GM21526 (cell line): ENCODE data around the gene STK25.
A peak's percentile ranks its signal among the peaks of the same experiment; 100 is the strongest.

Experiments used
- ATAC-seq: cut with Tn5 transposase; IDR thresholded peaks from one replicate; pipeline ENCODE4 v1.9.1; 2021; ENCODE audit warnings: moderate library complexity; ENCODE audit not compliant: unreplicated experiment, low FRiP score

Gene STK25

GRCh38 chr2:241508240-241509154 lies at the start of gene STK25:
Gene STK25, minus strand, starts transcription at chr2:241508584. Its CDS starts 549 bp downstream, at chr2:241508035.
- ATAC-seq = peak; percentile 88

DNA sequence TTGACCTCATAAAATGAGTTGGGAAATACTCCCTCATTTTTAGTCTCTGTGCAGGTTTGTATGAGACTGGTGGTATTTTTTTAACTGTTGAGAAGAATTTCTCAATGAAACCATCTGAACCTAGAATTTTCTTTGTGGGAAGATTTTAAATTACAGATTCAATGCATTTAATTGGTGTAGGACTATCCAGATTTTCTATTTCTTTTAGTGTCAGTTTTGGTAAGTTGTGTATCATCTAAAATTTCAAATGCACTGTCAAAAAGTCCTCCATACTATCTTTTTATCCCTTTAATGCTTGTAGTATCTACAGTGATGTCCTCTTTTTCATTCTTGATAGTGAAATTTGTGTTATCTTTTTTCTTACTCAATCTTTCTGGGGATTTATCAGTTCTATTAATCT lies 48.4 kb upstream of the STK25 start:
- ATAC-seq = no peak

GRCh38 chr2:241555711-241556110 lies 47.3 kb upstream of the STK25 start:
- no peak for ATAC-seq

DNA sequence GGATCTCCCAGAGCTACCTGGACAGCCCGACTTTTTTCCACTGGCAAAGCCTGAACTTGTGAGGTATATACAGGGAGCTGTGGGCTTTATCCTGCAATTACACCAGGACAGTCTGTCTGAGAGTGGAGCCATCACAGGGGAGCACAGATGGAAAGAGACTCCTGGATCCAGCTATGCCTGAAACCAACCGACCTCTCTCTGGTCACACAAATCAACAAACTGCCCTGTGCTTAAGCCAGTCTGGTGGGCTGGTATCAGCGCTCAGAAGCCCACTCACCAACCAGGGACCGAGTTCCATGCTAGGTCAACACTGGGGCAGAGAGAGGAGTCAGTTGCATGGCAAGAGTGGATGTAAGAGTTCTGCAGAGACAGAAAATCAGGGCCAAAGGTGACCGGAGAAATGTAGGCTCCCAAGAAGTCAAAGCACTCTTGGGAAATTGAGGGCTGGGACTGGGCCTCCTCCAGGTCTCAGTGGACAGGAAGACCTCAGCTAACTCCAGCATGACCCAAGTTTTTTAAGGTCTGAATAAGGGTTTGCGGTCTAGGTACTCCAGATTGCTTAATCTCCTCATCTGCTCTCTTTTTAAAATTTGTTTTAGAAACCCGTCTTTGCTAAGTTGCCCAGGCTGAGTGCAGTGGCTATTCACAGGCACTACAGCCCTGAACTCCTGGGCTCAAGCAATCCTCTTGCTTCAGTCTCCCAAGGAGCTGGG lies 46.4 kb upstream of the STK25 start:
- no peak for ATAC-seq

DNA sequence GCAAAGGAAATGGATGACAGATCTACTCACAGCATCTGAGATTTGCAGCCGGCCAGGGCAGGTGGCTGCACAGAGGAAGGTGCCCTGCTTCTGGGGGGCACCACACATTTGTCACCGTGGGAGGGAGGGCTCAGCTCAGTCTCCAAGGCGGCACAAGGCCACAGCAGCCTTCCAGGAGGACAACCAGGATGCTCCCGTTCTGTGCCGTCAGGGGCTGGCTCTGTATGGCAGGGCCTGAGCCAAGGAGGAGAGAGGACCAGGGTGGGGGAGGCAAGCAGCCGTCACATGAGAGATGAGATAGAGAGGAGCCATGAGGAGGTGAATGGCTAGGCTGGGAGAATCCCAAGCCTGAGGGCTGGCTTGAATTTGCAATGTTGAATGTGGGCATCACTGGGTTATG lies 45.6 kb upstream of the STK25 start:
- no peak for ATAC-seq

- no peak for ATAC-seq
Observed at GRCh38 chr2:241553512-241553830, 45.1 kb upstream of the STK25 start.

GRCh38 chr2:241551998-241552737 lies 43.8 kb upstream of the STK25 start:
- ATAC-seq = no peak

GRCh38 chr2:241551599-241551997 lies 43.2 kb upstream of the STK25 start:
- no peak for ATAC-seq

- no peak for ATAC-seq
Observed at GRCh38 chr2:241550616-241551580, 42.5 kb upstream of the STK25 start.

DNA sequence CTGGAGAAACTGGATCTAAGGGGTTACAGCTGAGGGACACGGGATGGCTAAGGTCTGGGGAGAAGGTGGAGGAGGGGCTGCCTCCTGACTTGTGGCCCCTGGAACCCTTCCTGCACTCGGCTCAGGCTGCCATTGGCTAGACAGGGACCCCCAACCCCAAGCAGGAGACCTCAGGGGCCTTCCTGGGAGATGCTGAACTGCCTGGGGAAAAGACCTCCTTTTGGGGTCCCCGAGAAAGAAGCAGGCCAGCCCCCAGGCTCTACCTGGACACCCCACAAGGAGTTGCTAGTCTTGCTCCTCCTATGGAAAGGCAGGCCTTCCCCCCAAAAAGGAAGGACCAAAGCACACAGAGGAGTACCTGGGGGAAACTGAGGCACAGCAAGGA lies 40.1 kb upstream of the STK25 start:
- no peak for ATAC-seq

DNA sequence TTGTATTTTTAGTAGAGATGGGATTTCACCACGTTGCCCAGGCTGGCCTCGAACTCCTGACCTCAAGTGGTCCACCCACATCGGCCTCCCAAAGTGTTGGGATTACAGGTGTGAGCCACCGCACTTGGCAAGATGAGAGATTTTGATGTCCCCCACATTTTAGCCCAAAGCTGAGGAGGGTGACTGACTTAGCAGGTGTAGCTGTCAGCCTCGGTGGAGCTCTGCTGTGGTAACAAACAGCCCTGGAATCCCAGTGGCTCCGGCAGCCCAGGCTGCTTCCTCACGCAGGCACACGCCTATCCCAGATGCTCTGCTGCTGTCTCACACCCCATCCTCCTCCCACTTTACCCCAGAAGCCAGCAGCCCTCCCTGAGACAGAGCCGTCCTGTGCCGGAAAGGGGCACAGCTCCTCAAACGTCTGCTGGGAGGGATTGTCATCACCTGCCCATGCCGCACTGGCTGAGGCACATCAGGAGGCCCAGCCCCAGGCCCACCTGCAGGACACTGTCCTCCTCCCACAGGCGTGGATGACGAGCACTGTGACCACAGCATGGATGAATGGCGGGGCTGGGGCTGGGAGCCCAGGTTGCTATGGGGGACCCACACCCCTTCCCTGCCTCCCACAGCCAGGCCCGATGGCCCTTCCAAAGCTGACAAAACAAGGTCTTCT lies 39.5 kb upstream of the STK25 start:
- no peak for ATAC-seq

GRCh38 chr2:241546771-241547498 lies 38.6 kb upstream of the STK25 start:
- ATAC-seq = no peak

GRCh38 chr2:241545523-241546473 lies 37.4 kb upstream of the STK25 start:
- no peak for ATAC-seq

DNA sequence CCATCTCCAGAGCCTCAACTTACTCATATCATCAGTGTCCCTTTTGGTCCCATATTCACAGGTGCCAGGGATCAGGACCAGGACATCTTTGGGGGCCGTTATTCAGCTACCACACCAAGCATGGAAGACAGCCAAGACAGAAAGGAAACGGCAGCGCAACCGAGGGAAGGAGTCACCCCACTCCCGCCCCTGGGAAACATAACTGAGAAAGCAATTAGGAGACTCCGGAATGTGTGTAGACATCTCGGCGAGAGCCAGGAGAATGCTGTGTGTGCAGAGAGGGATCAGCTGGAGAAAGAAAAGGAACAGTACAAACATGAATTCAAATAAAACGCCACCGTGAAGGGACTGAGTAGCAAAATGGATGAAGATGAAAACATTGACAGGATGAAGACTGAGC lies 36.7 kb upstream of the STK25 start:
- ATAC-seq = no peak

DNA sequence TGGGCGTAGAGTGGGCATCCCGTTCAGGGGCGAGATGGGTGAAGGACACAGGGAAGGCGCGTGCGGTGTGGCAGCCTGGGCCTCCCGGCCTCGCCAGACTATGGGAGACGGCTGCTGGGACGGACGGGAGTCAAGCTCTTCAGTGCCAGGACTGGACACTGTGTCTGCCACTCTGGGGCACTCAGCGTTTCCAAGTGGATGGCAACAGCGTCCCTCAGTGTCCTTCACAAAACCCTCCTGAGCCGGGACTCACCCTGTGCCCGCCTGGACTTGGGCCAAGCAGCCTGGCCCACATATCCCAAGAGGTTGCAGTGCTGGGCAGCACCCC lies 33.9 kb upstream of the STK25 start:
- no peak for ATAC-seq

- ATAC-seq = no peak
Observed at GRCh38 chr2:241541564-241542277, 33.3 kb upstream of the STK25 start.

DNA sequence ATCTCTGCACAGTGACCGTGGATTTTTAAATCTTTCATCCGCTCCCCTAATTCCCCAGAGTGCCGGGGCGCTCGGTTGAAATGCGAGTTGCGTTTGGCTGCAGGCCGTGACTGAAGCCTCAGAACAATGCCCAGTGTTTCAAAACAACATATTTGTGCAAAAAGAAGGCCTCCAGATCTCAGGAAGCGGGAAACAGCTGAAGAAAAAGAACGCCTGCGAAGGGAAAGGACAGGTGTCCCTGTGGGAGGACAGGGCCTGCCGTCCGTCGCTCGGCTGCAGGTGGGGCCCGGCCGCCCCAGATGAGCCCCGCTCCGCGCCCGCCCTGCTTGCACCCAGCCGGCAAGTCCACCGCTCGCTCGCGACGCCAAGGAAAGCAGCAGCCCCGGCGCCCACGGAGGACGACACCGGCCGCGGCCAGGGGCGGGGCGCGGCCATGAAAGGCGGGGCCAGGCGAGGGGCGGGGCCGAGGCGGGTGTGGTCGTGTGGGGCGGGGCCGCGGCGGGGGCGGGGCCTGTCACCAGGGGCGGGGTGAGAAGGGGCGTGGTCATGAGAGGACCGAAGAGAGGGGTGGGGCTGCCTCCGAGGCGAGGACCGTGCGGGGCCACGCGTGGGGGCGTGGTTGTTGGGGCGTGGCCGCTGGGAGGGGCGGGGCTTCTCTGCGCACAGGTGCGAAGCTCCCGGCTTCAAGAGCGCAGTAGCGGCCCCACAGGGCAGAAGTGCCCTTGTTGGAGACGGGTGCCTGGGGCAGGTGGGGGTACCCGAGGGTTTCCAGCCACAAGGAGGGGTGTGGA lies 32.6 kb upstream of the STK25 start:
- ATAC-seq = no peak
